Measurements from ENCODE around the gene OR4K2. TPM values are rescaled to one million over a fixed set of nuclear protein-coding genes. Genes with fewer than 3 reads are reported as not detected.

OR4K2 gene
- total RNA-seq, 2 experiments from 2014 or later, result not detected

DNA sequence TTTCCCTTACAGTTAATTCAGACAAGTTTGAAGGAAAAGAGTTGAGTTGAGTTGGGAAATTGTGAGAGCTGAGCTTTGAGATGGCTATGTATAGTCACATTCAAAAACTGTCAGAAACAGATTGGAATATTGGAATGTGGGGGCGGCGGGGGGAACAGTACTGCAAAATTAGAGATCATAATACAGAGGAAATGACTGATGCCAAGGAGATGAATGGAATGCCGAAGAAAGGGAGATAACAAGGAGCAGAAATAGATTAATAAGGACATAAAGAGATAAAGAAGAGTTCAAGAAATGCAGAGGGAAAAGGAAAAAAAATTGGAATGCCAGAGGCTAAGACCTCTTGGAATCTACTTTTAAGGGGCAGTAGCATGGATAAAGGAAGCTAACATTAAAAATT, 42.3 kb downstream of the OR4K2 start:
- no peak for ATAC-seq (ENCODE audit: low read depth)
- no peak for DNase-seq
- Mint-ChIP-seq H3K4me3 (no peak overlapping the region), H3K27me3 (no peaks in the 10 kb centered on the region), H3K36me3 (no peaks in the 10 kb centered on the region), H3K27ac (no peak overlapping the region), H3K9me3 (no peaks in the 10 kb centered on the region), H3K4me1 (no peaks in the 10 kb centered on the region)
- POLR2A ChIA-PET, result interaction anchor here (0.6 kb wide), 1 partner anchor 35 kb away, joined by 3 read pairs; no protein-coding TSS in a partner anchor

DNA sequence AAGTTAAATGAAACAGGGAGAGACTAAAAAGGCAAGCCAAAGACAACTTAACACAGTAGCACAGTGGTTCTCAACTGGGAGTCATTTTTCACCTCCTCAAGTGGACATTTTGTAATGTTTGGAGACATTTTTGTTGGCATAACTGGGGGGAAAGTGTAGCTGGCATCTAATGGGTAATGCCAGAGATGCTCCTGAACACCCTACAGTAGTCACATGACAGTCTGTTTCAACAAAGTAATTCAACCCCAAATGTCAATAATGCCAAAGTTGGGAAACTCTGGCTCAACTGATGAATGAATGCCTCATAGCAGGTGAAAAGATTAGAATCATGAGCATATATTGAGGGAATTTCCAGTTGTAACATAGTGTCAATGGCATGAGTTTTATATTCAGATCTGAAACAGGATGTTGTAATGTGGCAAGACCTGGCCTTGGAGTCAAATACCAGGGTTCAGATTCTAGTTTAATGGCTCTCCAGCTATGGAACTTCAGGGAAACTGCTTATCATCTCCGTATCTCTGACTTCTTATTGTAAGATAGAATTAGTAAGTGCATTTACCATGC, 43.1 kb downstream of the OR4K2 start:
- POLR2A ChIA-PET, result no interaction called here
- H3K27me3 Mint-ChIP-seq, result no peaks in the 10 kb centered on the region
- no peaks in the 10 kb centered on the region for H3K4me1 Mint-ChIP-seq
- DNase-seq (no peak), ATAC-seq (ENCODE audit: low read depth) (no peak)
- no peak overlapping the region for H3K4me3 Mint-ChIP-seq
- H3K36me3 Mint-ChIP-seq, result no peaks in the 10 kb centered on the region
- no peaks in the 10 kb centered on the region for H3K9me3 Mint-ChIP-seq
- H3K27ac Mint-ChIP-seq, result no peak overlapping the region

- no peak for DNase-seq
- Mint-ChIP-seq H3K9me3 (no peaks in the 10 kb centered on the region), H3K36me3 (no peaks in the 10 kb centered on the region), H3K4me1 (no peaks in the 10 kb centered on the region), H3K4me3 (no peak overlapping the region), H3K27me3 (no peaks in the 10 kb centered on the region), H3K27ac (no peak overlapping the region)
- POLR2A ChIA-PET, result no interaction called here
- ATAC-seq (ENCODE audit: low read depth), result no peak
Measured at GRCh38 chr14:19918553-19919264, 43.8 kb downstream of the OR4K2 start.

GRCh38 chr14:19920021-19920657, 45.2 kb downstream of the OR4K2 start, which contains the start of gene OR4K5:
Gene OR4K5 (plus strand): TSS chr14:19920607. CDS start chr14:19920607, 0 bp downstream.
- Mint-ChIP-seq H3K9me3 (no peaks in the 10 kb centered on the region), H3K4me3 (no peak within 1 kb of the TSS), H3K4me1 (no peaks in the 10 kb centered on the region), H3K36me3 (no peaks in the 10 kb centered on the region), H3K27ac (no peak within 1 kb of the TSS), H3K27me3 (no peaks in the 10 kb centered on the region)
- no peak for DNase-seq
- no peak for ATAC-seq (ENCODE audit: low read depth)
- POLR2A ChIA-PET, result no interaction called here

DNA sequence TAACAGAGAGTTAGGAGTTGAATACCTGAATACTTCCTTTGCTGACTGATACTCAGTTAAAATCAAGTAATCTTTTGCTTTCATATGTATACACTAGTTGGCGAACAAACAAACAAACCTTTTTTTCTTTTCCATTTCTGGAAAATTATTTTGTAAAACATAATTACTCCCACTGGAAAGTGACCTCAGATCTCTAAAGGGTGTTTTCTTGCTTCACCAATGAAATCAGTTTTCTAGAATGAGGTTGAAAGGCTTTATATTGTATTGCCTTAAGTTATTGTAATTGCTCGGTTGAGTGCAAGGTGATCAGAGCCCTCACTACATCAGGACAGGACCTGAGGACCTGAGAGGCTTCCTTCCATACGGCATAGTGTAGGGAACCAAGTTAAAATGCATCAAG, 55.7 kb downstream of the OR4K2 start, which contains the start of gene OR4K1:
Gene OR4K1 (plus strand): TSS at position 301 of the 400 bp plus-strand sequence. CDS start 4,750 bp downstream, outside the sequence.
- POLR2A ChIA-PET, result no interaction called here
- Mint-ChIP-seq H3K4me3 (no peak within 1 kb of the TSS), H3K4me1 (no peaks in the 10 kb centered on the region), H3K9me3 (no peaks in the 10 kb centered on the region), H3K27ac (no peak within 1 kb of the TSS), H3K36me3 (no peaks in the 10 kb centered on the region), H3K27me3 (peaks cover 4% of the 10 kb centered on the region)
- ATAC-seq (ENCODE audit: low read depth), result no peak
- no peak for DNase-seq

Other genes with a start within 250 kb of the OR4K2 start
- not detected for gene OR11H2, start 161.3 kb upstream of the OR4K2 start, total RNA-seq
- not detected for gene OR4Q3, start 131.6 kb upstream of the OR4K2 start, total RNA-seq
- gene OR4M1, start 101.6 kb upstream of the OR4K2 start, total RNA-seq, result not detected
- not detected for gene OR4N2, start 71.4 kb upstream of the OR4K2 start, total RNA-seq
- not detected for gene OR4K5, start 45.5 kb downstream of the OR4K2 start, total RNA-seq
- not detected for gene OR4K1, start 55.8 kb downstream of the OR4K2 start, total RNA-seq
- gene OR4K15, start 100.4 kb downstream of the OR4K2 start, total RNA-seq, result not detected
- gene OR4Q2, start 127.0 kb downstream of the OR4K2 start, total RNA-seq, result not detected
- not detected for gene OR4K14, start 144.2 kb downstream of the OR4K2 start, total RNA-seq
- gene OR4K13, start 160.9 kb downstream of the OR4K2 start, total RNA-seq, result not detected
- not detected for gene OR4L1, start 184.9 kb downstream of the OR4K2 start, total RNA-seq
- gene OR4K17, start 235.6 kb downstream of the OR4K2 start, total RNA-seq, result not detected